Motor neuron (in vitro differentiated cells): ENCODE results near the gene NDUFB6. TPM values are rescaled to one million over a fixed set of nuclear protein-coding genes. Genes with fewer than 3 reads are reported as not detected.
"Not testable (repeated sequence)": the region's sequence is repeated elsewhere in the genome, so short reads cannot be mapped to it uniquely, and the experiment has no call there.

Source experiments
- ATAC-seq, 8 experiments: fragments of 200-7000 bp; cut with Tn5 transposase; replicated peaks in 6 of 8; 2 replicates each; pipeline ENCODE4 v1.8.0; 2021; ENCODE audit warnings: mild to moderate bottlenecking in 8 of 8, moderate library complexity in 8 of 8
- H3K27ac ChIP-seq, 2 donors: fragments of 250-450 bp; sonication (Bioruptor Pico); 2 replicates each; pipeline ENCODE4 v1.9.0; 2021; ENCODE audit warnings: antibody characterized with exemption in 2 of 2, mild to moderate bottlenecking in 2 of 2, moderate library complexity in 1 of 2
- H3K4me1 ChIP-seq, 2 donors: fragments of 250-450 bp; sonication (Bioruptor Pico); replicated peaks in 1 of 2; 2 replicates each; pipeline ENCODE4 v1.6.1; 2021; ENCODE audit warnings: antibody characterized with exemption in 2 of 2, mild to moderate bottlenecking in 2 of 2, moderate library complexity in 1 of 2
- H3K4me3 ChIP-seq, 5 donors: fragments of 250-450 bp; sonication (Bioruptor Pico); 2 replicates each; pipeline ENCODE4 v1.9.0; 2021; ENCODE audit warnings: antibody characterized with exemption in 5 of 5, mild to moderate bottlenecking in 5 of 5, moderate library complexity in 4 of 5
- WGBS, 10 experiments: fragments of 450-650 bp; shearing (Covaris generic); methylation state at CpG; one replicate each; pipeline ENCODE4 v1.0.0; 2022; 5-methylcytosine and 5-hydroxymethylcytosine counted together
- in situ Hi-C, 9 experiments: fragments of 400-800 bp; cut with MboI; loops; one replicate each; pipeline ENCODE4 v1.15.0; 2021; ENCODE audit warnings: low sequenced_read_pairs in 9 of 9, low pct_unique_long_range_greater_than_20kb in 2 of 9; ENCODE audit not compliant: unreplicated experiment in 9 of 9
- total RNA-seq, 8 experiments: library from RNA; unstranded; fragments of 300-600 nt; gene quantifications; 2 replicates each; pipeline versions ENCODE4 v1.2.3 to v1.2.4, GENCODE V29; 2022

NDUFB6 gene
- total RNA-seq, 8 experiments from 2014 or later = 43.5 to 56.8 (median 49.4) TPM

- in situ Hi-C loops = loop anchor here in 3 of 9 experiments (25.0 kb wide), 2 partner anchors 171 to 429 kb away; partner anchors contain the start of gene ACO1 (in 3 of the 3)
Observed at GRCh38 chr9:32558408-32558934, 14.5 kb downstream of the NDUFB6 start.

GRCh38 chr9:32554591-32554990 lies 18.4 kb downstream of the NDUFB6 start:
- in situ Hi-C loops = loop anchor here in 3 of 9 experiments (25.0 kb wide), 2 partner anchors 167 to 433 kb away; partner anchors contain the start of gene ACO1 (in 3 of the 3)
- Histone ChIP-seq H3K27ac (no peak overlapping the region), H3K4me3 (no peak overlapping the region), H3K4me1 (peaks cover 3 to 4% of the 10 kb centered on the region in 2 donors)
- no peak for ATAC-seq

More at GRCh38 chr9:32558408-32558934, 14.5 kb downstream of the NDUFB6 start:
- ATAC-seq = no peak
- Histone ChIP-seq H3K27ac (no peak overlapping the region), H3K4me1 (no peaks in the 10 kb centered on the region), H3K4me3 (no peak overlapping the region)
- 36 to 97% (median 89%) methylated on average over 3 of the region's 3 CpGs; no CpG with 5 or more reads in 1 of the 10 experiments for WGBS, 10 experiments

GRCh38 chr9:32554107-32554506 lies 18.9 kb downstream of the NDUFB6 start:
- H3K27ac ChIP-seq = no peak overlapping the region
- H3K4me3 ChIP-seq = no peak overlapping the region
- no peak for ATAC-seq
- H3K4me1 ChIP-seq = peaks cover 4 to 6% of the 10 kb centered on the region in 2 donors
- 87 to 100% (median 100%) methylated on average over 1 to 2 of the region's 2 CpGs; no CpG with 5 or more reads in 2 of the 10 experiments for WGBS, 10 experiments
- in situ Hi-C loops = loop anchor here in 3 of 9 experiments (25.0 kb wide), 2 partner anchors 167 to 433 kb away; partner anchors contain the start of gene ACO1 (in 3 of the 3)

GRCh38 chr9:32552172-32552872 lies 20.6 kb downstream of the NDUFB6 start, which contains the start of the genes SMIM27 and TOPORS:
SMIM27 (plus strand) TSS chr9:32552327; CDS start chr9:32552435, 108 bp downstream.
TOPORS (minus strand) TSS chr9:32552586; CDS start chr9:32552436, 150 bp downstream.
- Histone ChIP-seq H3K4me3 (peak within 1 kb of the TSS; percentile 75 to 100 (median 96)), H3K4me1 (peaks cover 4 to 6% of the 10 kb centered on the region in 2 donors), H3K27ac (peak within 1 kb of the TSS; percentile 96 to 97)
- in situ Hi-C loops = loop anchor here in 3 of 9 experiments (25.0 kb wide), 2 partner anchors 165 to 435 kb away; partner anchors contain the start of gene ACO1 (in 3 of the 3)
- ATAC-seq = peak; percentile 72 to 78 (median 73)
- WGBS, 10 experiments = 0 to 3% (median 0%) methylated on average over 3 to 30 of the region's 46 CpGs

GRCh38 chr9:32551276-32552051 lies 21.5 kb downstream of the NDUFB6 start:
- ATAC-seq = peak in 6 of 8 experiments; percentile 5 to 18 (median 8)
- H3K4me1 ChIP-seq = peaks cover 4 to 6% of the 10 kb centered on the region in 2 donors
- in situ Hi-C loops = loop anchor here in 3 of 9 experiments (25.0 kb wide), 2 partner anchors 164 to 436 kb away; partner anchors contain the start of gene ACO1 (in 3 of the 3)
- peak overlapping the region; percentile 96 to 97 for H3K27ac ChIP-seq
- peak overlapping the region; percentile 75 to 100 (median 96) for H3K4me3 ChIP-seq
- WGBS, 10 experiments = 0 to 2% (median 0%) methylated on average over 4 to 21 of the region's 36 CpGs; no CpG with 5 or more reads in 1 of the 10 experiments

GRCh38 chr9:32550562-32551275 lies 22.2 kb downstream of the NDUFB6 start:
- in situ Hi-C loops = loop anchor here in 3 of 9 experiments (25.0 kb wide), 2 partner anchors 163 to 437 kb away; partner anchors contain the start of gene ACO1 (in 3 of the 3)
- ATAC-seq = peak; percentile 54 to 91 (median 87)

GRCh38 chr9:32550150-32550561 lies 22.8 kb downstream of the NDUFB6 start:
- in situ Hi-C loops = loop anchor here in 3 of 9 experiments (25.0 kb wide), 2 partner anchors 163 to 437 kb away; partner anchors contain the start of gene ACO1 (in 3 of the 3)
- no peak for ATAC-seq
- H3K4me1 ChIP-seq = peaks cover 4 to 6% of the 10 kb centered on the region in 2 donors
- peak overlapping the region; percentile 67 to 79 for H3K27ac ChIP-seq
- H3K4me3 ChIP-seq = peak overlapping the region; percentile 75 to 100 (median 96)
- WGBS, 10 experiments = 0 to 11% (median 0%) methylated on average over 1 to 6 of the region's 10 CpGs; no CpG with 5 or more reads in 3 of the 10 experiments

More at GRCh38 chr9:32550562-32551275, 22.2 kb downstream of the NDUFB6 start:
- Histone ChIP-seq H3K4me3 (peak overlapping the region; percentile 75 to 100 (median 96)), H3K4me1 (peaks cover 4 to 6% of the 10 kb centered on the region in 2 donors), H3K27ac (peak overlapping the region; percentile 67 to 96)
- 0% methylated on average over 2 to 6 of the region's 75 CpGs; no CpG with 5 or more reads in 7 of the 10 experiments for WGBS, 10 experiments

- ATAC-seq, H3K4me1 ChIP-seq, H3K27ac ChIP-seq, in situ Hi-C loops, H3K4me3 ChIP-seq: not testable (repeated sequence)
- 79 to 100% (median 99%) methylated on average over 1 to 8 of the region's 20 CpGs; no CpG with 5 or more reads in 1 of the 10 experiments for WGBS, 10 experiments
Observed at GRCh38 chr9:32548213-32548612, 24.7 kb downstream of the NDUFB6 start.

- 73 to 100% (median 100%) methylated on average over 1 of the region's 1 CpG; no CpG with 5 or more reads in 3 of the 10 experiments for WGBS, 10 experiments
- Histone ChIP-seq H3K27ac (no peak overlapping the region), H3K4me1 (peaks cover 0 to 6% of the 10 kb centered on the region in 2 donors), H3K4me3 (no peak overlapping the region)
- in situ Hi-C loops = no loop called here
- ATAC-seq = no peak
Observed at GRCh38 chr9:32545884-32546283, 27.1 kb downstream of the NDUFB6 start.

GRCh38 chr9:32543047-32543446 lies 29.9 kb downstream of the NDUFB6 start:
- in situ Hi-C loops = no loop called here
- whole genome bisulfite sequencing, 10 experiments = 67 to 100% (median 97%) methylated on average over 1 to 4 of the region's 4 CpGs; no CpG with 5 or more reads in 1 of the 10 experiments
- ATAC-seq = no peak

GRCh38 chr9:32533816-32534215 lies 39.1 kb downstream of the NDUFB6 start:
- ATAC-seq = no peak
- Histone ChIP-seq H3K4me3 (no peak overlapping the region), H3K4me1 (no peaks in the 10 kb centered on the region), H3K27ac (no peak overlapping the region)
- WGBS, 10 experiments = 80 to 100% (median 91%) methylated on average over 1 to 3 of the region's 4 CpGs; no CpG with 5 or more reads in 2 of the 10 experiments
- in situ Hi-C loops = no loop called here

More at GRCh38 chr9:32543047-32543446, 29.9 kb downstream of the NDUFB6 start:
- Histone ChIP-seq H3K4me1 (no peaks in the 10 kb centered on the region), H3K4me3 (no peak overlapping the region), H3K27ac (no peak overlapping the region)
